Astrocyte (in vitro differentiated cells and primary cell): ENCODE data around the gene WT1. TPM values are rescaled to one million over a fixed set of nuclear protein-coding genes. Genes with fewer than 3 reads are reported as not detected.

Experiments
- DNase-seq: peaks from one replicate; pipeline ENCODE4 v3.0.0-alpha.2; 2010; ENCODE audit warnings: low read depth
- FAIRE-seq: peaks from 2 replicates; lab custom pipeline; 2011; peaks lifted over from hg19 to GRCh38; lab: Jason Lieb, UNC
- H2AFZ ChIP-seq: 2 replicates; pipeline ENCODE4 v1.6.0; 2012; ENCODE audit warnings: low read depth, low read length, inconsistent platforms
- H3K27ac ChIP-seq: 2 replicates; pipeline ENCODE4 v1.5.1; 2011; ENCODE audit warnings: low read depth, low read length, inconsistent platforms
- H3K27me3 ChIP-seq: 2 replicates; pipeline ENCODE4 v1.6.0; 2011; ENCODE audit warnings: low read length, inconsistent platforms; ENCODE audit not compliant: insufficient read depth
- H3K36me3 ChIP-seq: 2 replicates; pipeline ENCODE4 v1.5.1; 2011; ENCODE audit warnings: low read length, inconsistent platforms; ENCODE audit not compliant: insufficient read depth
- H3K4me1 ChIP-seq: 2 replicates; pipeline ENCODE4 v1.5.1; 2011; ENCODE audit warnings: low read length, inconsistent platforms; ENCODE audit not compliant: insufficient read depth
- H3K4me2 ChIP-seq: 2 replicates; pipeline ENCODE4 v1.6.0; 2012; ENCODE audit warnings: low read length, inconsistent platforms
- H3K4me3 ChIP-seq: 2 replicates; pipeline ENCODE4 v1.5.1; 2011; ENCODE audit warnings: low read depth, mild to moderate bottlenecking, low read length, inconsistent platforms; ENCODE audit not compliant: insufficient read depth
- H3K79me2 ChIP-seq: 2 replicates; pipeline ENCODE4 v1.6.0; 2012; ENCODE audit warnings: mild to moderate bottlenecking, low read length, inconsistent platforms; ENCODE audit not compliant: insufficient read depth
- H3K9ac ChIP-seq: 2 replicates; pipeline ENCODE4 v1.6.0; 2012; ENCODE audit warnings: mild to moderate bottlenecking, low read length, inconsistent platforms
- H3K9me3 ChIP-seq: 2 replicates; pipeline ENCODE4 v1.5.1; 2012; ENCODE audit warnings: low read depth, mild to moderate bottlenecking, low read length, inconsistent platforms; ENCODE audit not compliant: insufficient read depth
- H4K20me1 ChIP-seq: 2 replicates; pipeline ENCODE4 v1.6.0; 2012; ENCODE audit warnings: low read length, inconsistent platforms; ENCODE audit not compliant: insufficient read depth
- H3K27ac Mint-ChIP-seq: one replicate; pipeline ENCODE4 v1.8.0; 2021; ENCODE audit warnings: mild to moderate bottlenecking, mixed read lengths; ENCODE audit not compliant: unreplicated experiment
- H3K27me3 Mint-ChIP-seq: one replicate; pipeline ENCODE4 v1.8.0; 2021; ENCODE audit warnings: low read depth, mixed read lengths; ENCODE audit not compliant: unreplicated experiment
- H3K36me3 Mint-ChIP-seq: one replicate; pipeline ENCODE4 v1.8.0; 2021; ENCODE audit warnings: low read depth, mixed read lengths; ENCODE audit not compliant: unreplicated experiment
- H3K4me1 Mint-ChIP-seq: one replicate; pipeline ENCODE4 v1.8.0; 2021; ENCODE audit warnings: low read depth, mixed read lengths; ENCODE audit not compliant: unreplicated experiment
- H3K4me3 Mint-ChIP-seq: one replicate; pipeline ENCODE4 v1.8.0; 2021; ENCODE audit warnings: mild to moderate bottlenecking, moderate library complexity, mixed read lengths; ENCODE audit not compliant: unreplicated experiment
- H3K9me3 Mint-ChIP-seq: one replicate; pipeline ENCODE4 v1.8.0; 2021; ENCODE audit warnings: mild to moderate bottlenecking, mixed read lengths; ENCODE audit not compliant: unreplicated experiment
- CTCF ChIP-seq: IDR thresholded peaks from 2 replicates; pipeline ENCODE4 v1.5.1; 2011; ENCODE audit warnings: low read depth, mild to moderate bottlenecking, inconsistent platforms, low read length, moderate library complexity; ENCODE audit not compliant: insufficient read depth
- EZH2 ChIP-seq: IDR thresholded peaks from 2 replicates; pipeline ENCODE4 v1.6.1; 2012; ENCODE audit warnings: mild to moderate bottlenecking, low read length, inconsistent platforms; ENCODE audit not compliant: insufficient read depth
- total RNA-seq: library from RNA; stranded (reverse); gene quantifications from 2 replicates; pipeline ENCODE4 v1.2.1, GENCODE V29; 2021

WT1 gene
- total RNA-seq, 1 donor from 2014 or later = 0.45 TPM

- H2AFZ ChIP-seq = no peak overlapping the region
- H3K9me3 Mint-ChIP-seq = peaks cover under 1% of the 10 kb centered on the region
- H3K9ac ChIP-seq = no peak overlapping the region
- H3K9me3 ChIP-seq = no peaks in the 10 kb centered on the region
- H3K27ac ChIP-seq = no peak overlapping the region
- no peaks in the 10 kb centered on the region for H3K36me3 Mint-ChIP-seq
- peak overlapping the region; percentile 1 for H3K4me3 Mint-ChIP-seq
- H3K4me3 ChIP-seq = no peak overlapping the region
- no peaks in the 10 kb centered on the region for H3K36me3 ChIP-seq
- H3K4me1 ChIP-seq = peaks cover 16% of the 10 kb centered on the region
- FAIRE-seq (no peak), DNase-seq (no peak)
- H3K27ac Mint-ChIP-seq = peak overlapping the region; percentile 23
- no peak overlapping the region for H3K4me2 ChIP-seq
- no peaks in the 10 kb centered on the region for H3K79me2 ChIP-seq
- peaks cover 6% of the 10 kb centered on the region for H3K27me3 ChIP-seq
- TF ChIP-seq CTCF (no peak), EZH2 (no peak)
- H3K4me1 Mint-ChIP-seq = peaks cover 52% of the 10 kb centered on the region
- H4K20me1 ChIP-seq = no peaks in the 10 kb centered on the region
- H3K27me3 Mint-ChIP-seq = peaks cover 14% of the 10 kb centered on the region
Observed at GRCh38 chr11:32388365-32388764, 47.0 kb downstream of the WT1 start.

- Histone ChIP-seq H3K4me1 (peaks cover 13% of the 10 kb centered on the region), H2AFZ (no peak overlapping the region)
- peaks cover 2% of the 10 kb centered on the region for H3K36me3 Mint-ChIP-seq
Observed at GRCh38 chr11:32387411-32387810, 47.9 kb downstream of the WT1 start.

More at GRCh38 chr11:32387411-32387810, 47.9 kb downstream of the WT1 start:
- no peak for FAIRE-seq
- no peak for TF ChIP-seq CTCF
- no peak for TF ChIP-seq EZH2
- no peaks in the 10 kb centered on the region for H4K20me1 ChIP-seq
- no peaks in the 10 kb centered on the region for H3K79me2 ChIP-seq
- H3K4me1 Mint-ChIP-seq = peaks cover 52% of the 10 kb centered on the region
- H3K4me3 Mint-ChIP-seq = no peak overlapping the region
- no peak overlapping the region for H3K9ac ChIP-seq
- H3K27me3 ChIP-seq = peaks cover 3% of the 10 kb centered on the region
- no peaks in the 10 kb centered on the region for H3K9me3 ChIP-seq
- H3K4me2 ChIP-seq = no peak overlapping the region
- H3K27me3 Mint-ChIP-seq = peaks cover 17% of the 10 kb centered on the region
- no peak for DNase-seq
- peaks cover 2% of the 10 kb centered on the region for H3K9me3 Mint-ChIP-seq
- H3K36me3 ChIP-seq = no peaks in the 10 kb centered on the region
- H3K27ac ChIP-seq = no peak overlapping the region
- H3K27ac Mint-ChIP-seq = no peak overlapping the region
- H3K4me3 ChIP-seq = no peak overlapping the region
